Measurements from ENCODE around the gene PYGO2.

- TF ChIP-seq, protein P1, sequence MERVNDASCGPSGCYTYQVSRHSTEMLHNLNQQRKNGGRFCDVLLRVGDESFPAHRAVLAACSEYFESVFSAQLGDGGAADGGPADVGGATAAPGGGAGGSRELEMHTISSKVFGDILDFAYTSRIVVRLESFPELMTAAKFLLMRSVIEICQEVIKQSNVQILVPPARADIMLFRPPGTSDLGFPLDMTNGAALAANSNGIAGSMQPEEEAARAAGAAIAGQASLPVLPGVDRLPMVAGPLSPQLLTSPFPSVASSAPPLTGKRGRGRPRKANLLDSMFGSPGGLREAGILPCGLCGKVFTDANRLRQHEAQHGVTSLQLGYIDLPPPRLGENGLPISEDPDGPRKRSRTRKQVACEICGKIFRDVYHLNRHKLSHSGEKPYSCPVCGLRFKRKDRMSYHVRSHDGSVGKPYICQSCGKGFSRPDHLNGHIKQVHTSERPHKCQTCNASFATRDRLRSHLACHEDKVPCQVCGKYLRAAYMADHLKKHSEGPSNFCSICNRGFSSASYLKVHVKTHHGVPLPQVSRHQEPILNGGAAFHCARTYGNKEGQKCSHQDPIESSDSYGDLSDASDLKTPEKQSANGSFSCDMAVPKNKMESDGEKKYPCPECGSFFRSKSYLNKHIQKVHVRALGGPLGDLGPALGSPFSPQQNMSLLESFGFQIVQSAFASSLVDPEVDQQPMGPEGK (CRISPR knock-in tag; IDR thresholded peaks at IDR 0.05; ENCODE audit: borderline replicate concordance), result no peak
- TF ChIP-seq ZNF8 (CRISPR knock-in tag; IDR thresholded peaks at IDR 0.05) (no peak), OSR1 (CRISPR knock-in tag; IDR thresholded peaks at IDR 0.05) (no peak), BACH2 (CRISPR knock-in tag; IDR thresholded peaks at IDR 0.05; ENCODE audit: borderline replicate concordance) (no peak), ZNF565 (CRISPR knock-in tag; conservative IDR thresholded peaks at IDR 0.05; ENCODE audit: low read depth) (no peak), ARNTL (CRISPR knock-in tag; IDR thresholded peaks at IDR 0.05; ENCODE audit: borderline replicate concordance, low read depth) (no peak), ESRRG (CRISPR knock-in tag; IDR thresholded peaks at IDR 0.05) (no peak), ZC3H10 (CRISPR knock-in tag; IDR thresholded peaks at IDR 0.05) (no peak)
- TF ChIP-seq, protein P2, sequence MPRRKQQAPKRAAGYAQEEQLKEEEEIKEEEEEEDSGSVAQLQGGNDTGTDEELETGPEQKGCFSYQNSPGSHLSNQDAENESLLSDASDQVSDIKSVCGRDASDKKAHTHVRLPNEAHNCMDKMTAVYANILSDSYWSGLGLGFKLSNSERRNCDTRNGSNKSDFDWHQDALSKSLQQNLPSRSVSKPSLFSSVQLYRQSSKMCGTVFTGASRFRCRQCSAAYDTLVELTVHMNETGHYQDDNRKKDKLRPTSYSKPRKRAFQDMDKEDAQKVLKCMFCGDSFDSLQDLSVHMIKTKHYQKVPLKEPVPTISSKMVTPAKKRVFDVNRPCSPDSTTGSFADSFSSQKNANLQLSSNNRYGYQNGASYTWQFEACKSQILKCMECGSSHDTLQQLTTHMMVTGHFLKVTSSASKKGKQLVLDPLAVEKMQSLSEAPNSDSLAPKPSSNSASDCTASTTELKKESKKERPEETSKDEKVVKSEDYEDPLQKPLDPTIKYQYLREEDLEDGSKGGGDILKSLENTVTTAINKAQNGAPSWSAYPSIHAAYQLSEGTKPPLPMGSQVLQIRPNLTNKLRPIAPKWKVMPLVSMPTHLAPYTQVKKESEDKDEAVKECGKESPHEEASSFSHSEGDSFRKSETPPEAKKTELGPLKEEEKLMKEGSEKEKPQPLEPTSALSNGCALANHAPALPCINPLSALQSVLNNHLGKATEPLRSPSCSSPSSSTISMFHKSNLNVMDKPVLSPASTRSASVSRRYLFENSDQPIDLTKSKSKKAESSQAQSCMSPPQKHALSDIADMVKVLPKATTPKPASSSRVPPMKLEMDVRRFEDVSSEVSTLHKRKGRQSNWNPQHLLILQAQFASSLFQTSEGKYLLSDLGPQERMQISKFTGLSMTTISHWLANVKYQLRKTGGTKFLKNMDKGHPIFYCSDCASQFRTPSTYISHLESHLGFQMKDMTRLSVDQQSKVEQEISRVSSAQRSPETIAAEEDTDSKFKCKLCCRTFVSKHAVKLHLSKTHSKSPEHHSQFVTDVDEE (CRISPR knock-in tag; IDR thresholded peaks at IDR 0.05), result no peak
Measured at GRCh38 chr1:154952664-154953063, 8.9 kb downstream of the PYGO2 start.

Measured in SK-N-SH treated with all-trans-retinoic acid at 6 μM for 48 hours (cell line).